Stromal cell of bone marrow (primary cell): ENCODE data around the gene RBM38.
"Not testable (repeated sequence)": the region's sequence is repeated elsewhere in the genome, so short reads cannot be mapped to it uniquely, and the experiment has no call there.

Experiments used
- DNase-seq: peaks from one replicate; pipeline ENCODE4 v3.0.0-alpha.2; 2012; ENCODE audit warnings: low read depth

Gene RBM38

DNA sequence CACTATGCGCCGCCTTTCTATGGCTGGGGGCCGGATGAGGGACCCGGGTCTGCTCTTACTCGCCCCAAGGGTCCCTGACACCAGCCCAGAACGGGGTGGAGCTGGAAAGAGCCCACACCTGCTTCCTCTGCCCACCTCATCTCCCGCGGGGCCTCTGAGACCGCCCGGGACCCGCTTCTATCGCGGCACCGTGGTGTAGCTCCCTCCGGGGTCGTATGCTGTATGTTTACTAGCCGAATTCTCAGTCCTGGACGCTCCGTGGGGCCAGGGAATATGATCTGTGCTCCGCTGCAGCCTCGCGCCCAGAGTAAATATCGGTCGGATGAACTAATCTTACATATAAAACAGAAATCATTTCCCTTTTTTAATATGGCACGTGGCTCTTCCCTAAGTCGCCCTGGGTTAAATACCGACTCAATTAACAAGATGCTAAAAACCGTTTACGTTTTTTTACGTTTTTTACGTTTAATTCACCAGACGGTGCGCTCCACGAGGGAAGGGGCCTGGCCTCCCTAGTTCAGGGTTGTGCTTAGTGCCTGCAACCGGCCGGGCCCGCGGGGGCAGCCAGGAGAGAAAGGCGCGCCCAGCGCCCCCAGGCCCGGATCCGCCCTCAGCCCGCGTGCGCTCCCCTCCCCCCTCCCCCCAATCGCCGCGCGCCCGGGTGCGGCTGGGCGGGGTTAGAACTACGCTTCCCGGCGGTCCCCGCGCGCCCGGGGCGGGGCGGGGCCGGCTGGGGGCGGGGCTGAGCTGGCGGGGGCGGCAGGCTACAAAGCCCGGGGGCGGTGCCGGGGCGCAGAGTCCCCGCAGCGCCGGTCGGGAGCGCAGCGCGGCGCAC, at the start of gene RBM38:
Gene RBM38, plus strand, starts transcription at position 793 of the 835 bp plus-strand sequence. CDS start 186 bp downstream, outside the sequence.
- peak; percentile 26 for DNase-seq

DNA sequence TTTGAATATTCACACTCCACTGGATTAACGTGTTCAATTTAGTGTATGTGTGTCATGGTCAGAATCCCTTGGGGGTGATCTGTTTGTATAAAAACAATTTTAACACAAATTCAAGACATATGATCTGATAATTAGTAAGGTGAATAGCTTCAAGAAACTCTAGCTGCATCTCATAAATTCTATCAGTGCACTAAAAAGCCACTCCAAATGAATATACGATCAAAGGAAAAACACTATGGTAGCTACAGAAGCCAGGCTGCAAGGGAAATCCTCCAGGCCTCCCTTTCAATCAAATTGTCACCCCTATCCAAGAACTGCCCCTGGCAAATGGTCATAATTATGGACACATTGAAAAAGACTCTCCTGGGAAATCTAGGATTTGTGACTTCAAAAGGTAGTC, 49.5 kb upstream of the RBM38 start:
- DNase-seq, result no peak

DNA sequence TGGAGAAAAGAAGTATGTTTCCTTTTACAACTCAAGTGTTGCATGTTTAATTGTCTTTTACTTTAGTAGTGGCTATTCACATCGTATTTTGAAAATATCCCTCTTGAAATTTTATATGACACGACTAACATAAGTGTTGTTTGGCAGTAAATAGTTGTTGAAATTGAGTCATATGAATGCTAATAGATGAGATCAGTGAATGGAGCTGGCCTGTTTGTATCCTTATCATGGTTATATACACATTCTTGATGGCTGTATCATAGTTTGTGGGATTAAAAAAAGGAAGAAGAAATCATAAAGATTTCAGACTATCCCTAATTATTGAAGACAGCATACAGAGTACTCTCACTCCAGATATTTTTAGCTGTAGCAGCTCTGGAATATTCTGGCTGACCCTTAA, 48.4 kb upstream of the RBM38 start:
- no peak for DNase-seq

DNA sequence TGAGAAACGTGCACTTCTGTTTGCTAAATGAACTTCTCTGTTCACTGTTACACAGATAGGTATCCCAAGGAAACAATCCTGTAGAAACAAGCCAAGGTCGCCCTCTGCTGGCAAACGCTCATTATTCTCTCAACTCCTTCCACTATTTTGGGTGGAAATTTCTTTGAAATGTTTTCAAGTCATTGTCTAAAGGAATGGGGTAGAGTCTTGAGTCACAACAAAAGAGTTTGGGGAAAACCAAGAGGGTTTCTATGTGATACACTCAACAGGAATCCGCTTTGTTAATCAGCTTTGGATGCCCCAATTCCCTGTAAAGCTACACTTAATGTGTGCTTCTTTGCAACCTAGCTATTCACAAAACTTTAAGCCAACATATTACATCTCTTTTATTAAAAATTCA, 44.7 kb upstream of the RBM38 start:
- peak; percentile 73 for DNase-seq

DNA sequence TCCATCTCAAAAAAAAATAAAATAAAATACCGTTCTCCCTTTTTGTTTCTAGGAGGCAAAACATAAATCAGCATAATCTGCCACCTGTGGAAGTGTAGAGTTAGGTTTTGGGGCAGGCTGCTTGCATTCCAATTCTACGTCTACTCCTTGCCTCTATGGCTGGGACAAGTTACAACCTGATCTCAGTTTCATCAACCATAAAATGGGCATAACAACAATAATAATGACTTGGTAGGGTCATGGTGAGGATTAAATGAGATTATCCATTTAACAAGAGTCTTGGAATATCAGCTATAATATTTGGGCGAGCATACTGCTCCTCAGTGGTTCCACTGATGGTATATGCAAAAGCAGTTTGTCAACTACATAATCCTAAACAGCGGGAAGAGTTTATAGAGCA, 43.8 kb upstream of the RBM38 start:
- DNase-seq, result no peak

DNA sequence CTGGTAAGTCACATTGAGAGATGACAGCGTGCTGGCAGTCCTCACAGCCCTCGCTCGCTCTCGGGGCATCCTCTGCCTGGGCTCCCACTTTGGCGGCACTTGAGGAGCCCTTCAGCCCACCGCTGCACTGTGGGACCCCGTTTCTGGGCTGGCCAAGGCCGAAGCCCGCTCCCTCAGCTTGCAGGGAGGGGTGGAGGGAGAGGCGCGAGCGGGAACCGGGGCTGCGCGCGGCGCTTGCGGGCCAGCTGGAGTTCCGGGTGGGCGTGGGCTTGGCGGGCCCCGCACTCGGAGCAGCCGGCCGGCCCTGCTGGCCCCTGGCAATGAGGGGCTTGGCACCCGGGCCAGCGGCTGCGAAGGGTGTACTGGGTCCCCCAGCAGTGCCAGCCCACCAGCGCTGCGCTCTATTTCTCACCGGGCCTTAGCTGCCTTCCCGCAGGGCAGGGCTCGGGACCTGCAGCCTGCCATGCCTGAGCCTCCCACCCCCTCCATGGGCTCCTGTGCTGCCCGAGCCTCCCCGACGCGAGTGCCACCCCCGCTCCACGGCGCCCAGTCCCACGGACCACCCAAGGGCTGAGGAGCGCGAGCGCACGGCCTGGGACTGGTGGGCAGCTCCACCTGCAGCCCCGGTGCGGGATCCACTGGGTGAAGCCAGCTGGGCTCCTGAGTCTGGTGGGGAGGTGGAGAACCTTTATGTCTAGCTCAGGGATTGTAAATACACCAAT, 42.8 kb upstream of the RBM38 start:
- DNase-seq, result not testable (repeated sequence)

DNA sequence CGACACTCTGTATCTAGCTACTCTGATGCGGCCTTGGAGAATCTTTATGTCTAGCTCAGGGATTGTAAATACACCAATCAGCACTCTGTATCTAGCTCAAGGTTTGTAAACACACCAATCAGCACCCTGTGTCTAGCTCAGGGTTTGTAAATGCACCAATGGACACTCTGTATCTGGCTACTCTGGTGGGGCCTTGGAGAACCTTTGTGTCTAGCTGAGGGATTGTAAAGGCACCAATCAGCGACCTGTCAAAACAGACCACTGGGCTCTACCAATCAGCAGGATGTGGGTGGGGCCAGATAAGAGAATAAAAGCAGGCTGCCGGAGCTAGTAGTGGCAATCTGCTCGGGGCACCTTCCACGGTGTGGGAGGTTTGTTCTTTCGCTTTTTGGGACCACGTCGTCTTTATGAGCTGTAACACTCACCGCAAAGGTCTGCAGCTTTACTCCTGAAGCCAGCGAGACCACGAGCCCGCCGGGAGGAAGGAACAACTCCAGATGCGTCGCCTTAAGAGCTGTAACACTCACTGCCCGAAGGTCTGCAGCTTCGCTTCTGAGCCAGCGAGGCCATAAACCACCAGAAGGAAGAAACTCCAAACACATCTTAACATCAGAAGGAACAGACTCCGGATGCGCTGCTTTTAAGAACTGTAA, 42.1 kb upstream of the RBM38 start:
- DNase-seq, result not testable (repeated sequence)

DNA sequence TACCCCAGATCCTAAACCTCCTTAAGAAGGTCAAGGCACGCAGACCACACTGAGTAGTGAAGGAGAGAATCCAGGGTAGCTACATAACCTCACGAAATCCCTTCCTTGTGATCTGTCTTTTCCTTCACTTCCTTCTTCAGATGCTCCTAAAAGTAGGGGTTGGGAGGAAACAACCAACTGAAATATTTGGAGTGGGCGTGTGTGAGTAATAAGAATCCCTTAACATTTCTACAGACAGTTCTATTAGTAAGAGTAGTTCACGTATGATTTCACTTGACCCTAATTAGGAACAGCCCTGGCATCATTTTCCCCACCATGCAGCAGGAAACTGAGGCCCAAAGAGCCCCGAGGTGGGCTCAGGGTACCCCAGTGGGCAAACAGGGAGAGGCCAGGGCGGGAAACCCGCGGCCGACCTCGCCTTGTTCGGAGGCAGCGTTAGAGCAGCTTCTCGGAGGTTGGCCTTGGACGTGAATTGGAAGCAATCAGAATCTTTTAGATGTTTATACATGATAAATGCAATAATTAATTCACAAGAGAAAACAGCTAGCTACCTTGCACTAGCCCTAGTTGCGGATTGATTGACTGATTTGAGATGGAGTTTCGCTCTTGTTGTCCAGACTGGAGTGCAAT, 41.0 kb upstream of the RBM38 start:
- DNase-seq, result peak; percentile 9

DNA sequence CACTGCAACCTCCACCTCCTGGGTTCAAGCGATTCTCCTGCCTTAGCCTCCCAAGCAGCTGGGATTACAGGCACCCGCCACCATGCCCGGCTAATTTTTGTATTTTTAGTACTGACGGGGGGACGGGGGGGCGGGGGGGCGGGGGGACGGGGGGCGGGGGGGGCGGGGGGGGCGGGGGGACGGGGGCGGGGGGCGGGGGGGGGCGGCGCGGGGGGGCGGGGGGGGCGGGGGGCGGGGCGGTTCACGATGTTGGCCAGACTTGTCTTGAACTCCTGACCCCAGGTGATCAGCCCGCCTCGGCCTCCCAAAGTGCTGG, 40.5 kb upstream of the RBM38 start:
- not testable (repeated sequence) for DNase-seq

DNA sequence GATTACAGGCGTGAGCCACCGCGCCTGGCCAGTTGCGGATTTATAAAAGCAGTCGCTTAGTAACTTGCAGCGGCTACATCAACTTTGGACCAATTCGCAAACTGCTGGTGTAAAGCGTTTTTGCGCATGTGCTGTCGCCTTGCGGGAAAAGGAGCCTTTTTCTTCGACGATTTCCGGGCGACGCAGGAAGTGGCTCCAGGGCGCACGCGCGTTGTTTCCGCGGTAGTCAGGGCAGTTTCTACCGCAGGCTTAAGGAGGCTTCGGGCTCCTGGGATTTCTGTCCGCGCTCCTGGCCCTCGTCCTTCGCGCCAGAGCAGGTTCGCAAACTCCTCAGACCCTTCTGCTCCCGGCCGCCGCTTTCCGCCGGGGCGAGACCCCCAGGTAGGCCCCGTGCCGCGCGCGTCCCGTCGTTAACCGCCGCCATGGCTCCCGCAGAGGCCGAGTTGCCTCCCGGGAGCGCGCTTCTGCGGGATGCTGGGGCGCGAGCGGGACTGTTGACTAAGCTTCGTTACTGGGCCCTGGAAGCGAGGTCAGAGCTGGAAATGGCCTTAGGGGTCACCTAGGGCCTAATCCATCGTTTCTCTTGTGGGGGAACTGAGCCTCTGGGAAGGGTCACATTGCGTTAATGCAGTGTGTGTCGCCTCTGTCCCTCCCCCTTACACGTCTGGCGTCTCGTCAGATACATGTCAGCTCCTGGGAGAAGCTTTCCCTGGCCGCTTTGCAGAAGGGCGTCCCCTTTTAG, 40.0 kb upstream of the RBM38 start, which contains the start of gene RAE1:
Gene RAE1, plus strand, starts transcription at position 214 of the 742 bp plus-strand sequence. CDS start 2,784 bp downstream, outside the sequence.
- peak; percentile 88 for DNase-seq

DNA sequence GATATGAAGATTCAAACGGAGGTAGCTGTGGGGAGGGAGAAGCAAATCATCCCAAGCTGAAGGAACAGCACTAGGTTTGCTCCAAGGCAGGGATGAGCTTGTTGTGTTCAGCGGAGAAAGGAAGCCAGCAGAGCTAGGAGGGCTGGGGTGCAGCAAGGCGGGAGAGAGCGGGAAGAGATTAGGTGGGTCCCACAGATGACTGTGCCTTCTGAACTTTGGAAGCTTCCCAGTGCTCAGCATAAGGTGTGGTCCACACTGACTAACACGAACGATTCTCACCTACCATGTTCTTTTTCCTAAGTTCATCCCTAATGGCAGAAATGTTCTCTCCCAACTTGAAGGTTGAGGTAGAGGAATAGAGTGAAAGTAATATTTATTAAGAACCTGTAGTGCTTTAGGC, 38.9 kb upstream of the RBM38 start:
- DNase-seq, result no peak

DNA sequence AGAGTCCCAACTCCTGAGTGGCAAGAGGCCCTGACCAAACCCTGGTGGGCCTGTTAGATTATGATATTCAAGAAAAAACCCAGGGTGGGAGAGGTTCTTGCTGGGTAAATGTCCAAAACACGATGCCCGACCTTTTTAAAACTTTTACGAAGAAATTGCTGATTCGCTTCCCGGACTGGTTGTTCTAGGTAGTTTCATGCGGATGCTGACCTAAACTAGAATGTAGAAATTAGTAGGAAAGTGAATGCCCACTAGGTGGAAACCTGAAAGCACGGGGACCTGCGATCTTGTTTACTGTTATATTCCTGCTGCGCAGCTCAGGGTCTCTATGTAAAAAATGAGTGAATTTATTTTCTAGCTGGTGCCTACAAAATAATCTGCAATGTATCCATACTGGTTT, 37.8 kb upstream of the RBM38 start:
- DNase-seq, result no peak

DNA sequence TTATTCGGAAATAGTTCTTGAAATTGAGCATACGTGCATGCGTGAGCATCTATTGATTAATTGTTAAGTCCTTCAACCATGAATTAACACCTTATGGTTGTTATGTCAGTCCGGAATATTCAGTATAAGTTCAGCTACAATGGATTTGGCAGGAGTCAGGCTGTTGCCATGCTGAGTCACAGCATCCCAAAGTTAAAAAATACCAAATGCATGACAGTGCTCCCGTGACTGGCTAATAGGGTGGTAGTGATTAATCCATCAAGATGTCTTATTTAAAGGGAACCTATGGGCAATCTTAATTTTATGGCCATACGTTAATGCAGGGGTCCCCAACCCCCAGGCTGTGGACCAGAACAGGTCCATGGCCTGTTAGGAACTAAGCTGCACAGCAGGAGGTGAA, 29.7 kb upstream of the RBM38 start:
- peak; percentile 72 for DNase-seq

DNA sequence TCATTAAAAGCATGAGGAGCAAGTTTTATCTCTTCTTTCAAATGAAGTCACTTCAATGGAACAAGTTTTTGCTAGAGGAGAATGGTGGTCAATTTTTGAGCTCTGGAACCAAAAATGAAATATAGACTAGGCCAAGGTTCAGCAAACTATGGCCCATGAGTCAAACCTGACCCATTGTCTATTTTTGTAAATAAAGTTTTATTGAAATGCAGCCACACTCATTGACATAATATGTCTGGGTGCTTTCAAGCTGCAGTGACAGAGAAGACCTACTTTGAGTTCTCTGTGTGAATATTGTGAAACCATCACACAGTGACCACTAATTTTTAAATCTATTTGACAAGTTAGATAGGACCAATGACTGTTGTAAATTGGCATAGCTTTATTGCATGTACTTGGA, 26.7 kb upstream of the RBM38 start:
- no peak for DNase-seq

DNA sequence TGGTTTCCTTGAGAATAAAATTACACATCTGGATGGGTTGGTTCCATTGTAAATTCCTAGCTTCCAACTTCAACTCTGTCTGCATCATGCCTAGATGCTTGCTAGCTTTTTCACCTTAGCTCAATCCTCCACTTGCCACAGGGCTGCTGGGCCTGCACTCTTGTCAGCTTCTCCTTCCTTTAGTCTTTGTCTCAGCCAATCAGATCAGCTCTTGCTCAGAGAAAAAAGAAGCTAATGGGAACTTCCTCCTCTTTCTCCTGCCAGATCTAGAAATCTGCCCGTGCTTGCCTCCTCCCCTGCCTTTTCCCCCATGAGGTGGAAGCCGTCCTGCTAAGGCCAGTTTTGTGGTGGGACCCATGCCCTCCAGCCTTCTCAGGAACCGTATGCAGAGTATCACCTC, 21.6 kb upstream of the RBM38 start:
- DNase-seq, result no peak

DNA sequence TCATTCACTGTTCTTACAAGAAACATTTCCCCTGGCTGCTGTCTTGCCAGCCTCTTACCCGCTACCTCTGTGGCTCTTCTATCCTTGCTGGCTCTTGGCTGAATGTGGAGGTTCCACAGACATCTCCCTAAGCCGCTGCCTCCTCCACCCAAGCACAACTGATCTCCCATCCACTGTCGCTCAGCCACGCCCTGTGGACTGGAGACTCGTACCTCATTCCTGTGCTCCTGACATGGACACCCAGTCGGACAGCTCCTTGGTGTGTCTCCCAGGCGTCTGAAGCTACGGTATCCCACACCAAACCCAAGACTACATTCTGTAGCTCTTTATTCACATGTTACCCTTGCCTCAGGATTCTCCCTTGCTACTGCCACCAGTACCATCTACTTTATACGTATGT, 20.9 kb upstream of the RBM38 start:
- DNase-seq, result no peak

DNA sequence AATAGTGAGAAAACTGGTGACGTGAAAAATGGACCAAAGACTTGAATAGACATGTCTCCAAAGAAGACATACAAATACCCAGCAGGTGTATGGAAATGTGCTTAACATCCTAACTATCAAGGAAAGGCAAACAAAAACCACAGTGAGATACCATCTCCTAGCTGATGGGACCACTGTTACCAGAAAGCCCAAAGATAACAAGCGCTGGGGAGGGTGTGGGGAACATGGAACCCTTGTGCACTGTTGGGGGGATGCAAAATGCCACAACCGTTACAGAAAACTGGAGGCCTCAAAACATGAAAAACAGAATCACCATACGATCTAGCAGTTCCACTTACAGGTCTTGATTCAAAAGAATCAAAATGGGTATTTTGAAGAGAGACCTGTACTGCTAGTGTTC, 19.8 kb upstream of the RBM38 start:
- no peak for DNase-seq

DNA sequence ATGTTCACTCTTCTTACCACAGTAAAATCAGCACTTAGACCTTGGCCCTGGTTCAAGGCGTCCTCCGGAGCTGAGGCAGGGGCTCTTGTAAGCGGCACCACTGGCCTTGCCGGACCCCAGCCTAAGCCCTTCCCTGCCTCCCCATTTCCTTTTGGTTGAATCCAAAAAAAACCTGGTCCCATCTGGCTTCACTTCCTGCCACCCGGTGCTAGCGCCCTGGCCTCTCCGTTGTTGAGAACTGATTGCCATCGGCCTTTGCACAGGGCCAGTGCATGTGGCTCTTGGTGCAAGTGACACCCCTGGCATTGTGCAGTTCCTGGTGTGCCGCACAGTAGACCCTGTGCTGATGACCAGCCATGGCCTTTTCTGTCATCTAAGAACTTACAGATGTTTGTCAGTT, 19.0 kb upstream of the RBM38 start:
- DNase-seq, result no peak

DNA sequence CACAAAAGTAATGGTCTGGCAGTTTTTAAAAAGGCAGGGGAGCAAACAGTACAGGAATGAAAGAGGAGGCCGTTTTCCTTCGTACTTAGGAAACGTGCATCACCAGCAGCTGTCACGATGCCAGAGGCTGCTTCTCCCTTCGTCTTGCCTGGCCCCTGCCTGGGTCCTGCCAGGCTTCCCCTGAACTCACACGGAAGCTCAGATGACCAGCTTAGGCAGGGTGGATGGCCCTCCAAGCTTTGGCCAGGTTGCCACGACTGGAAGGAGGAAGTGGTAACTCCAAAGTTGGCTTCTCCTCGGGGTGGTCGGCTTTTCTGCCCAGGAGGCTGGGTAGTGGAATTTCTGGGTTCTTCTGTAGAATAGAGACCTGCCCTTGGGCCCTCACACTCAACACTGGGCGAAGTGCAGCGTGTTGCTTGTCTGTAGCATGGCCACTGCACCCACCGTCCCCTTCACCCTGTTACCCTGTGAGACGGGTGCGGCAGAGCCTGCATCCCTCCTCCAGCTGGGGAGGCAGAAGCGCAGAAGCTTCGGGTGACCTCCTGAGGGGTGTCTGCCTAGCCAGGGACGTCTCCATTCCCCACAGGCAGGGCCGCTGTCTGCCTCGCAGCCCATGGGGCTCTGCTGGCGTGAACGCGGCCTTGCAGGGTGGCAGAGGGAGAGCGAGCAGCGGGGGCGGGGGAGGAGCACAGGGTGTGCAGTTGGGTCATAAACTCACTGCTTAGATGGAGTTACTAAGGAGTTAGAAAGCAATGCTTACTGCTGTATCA, 18.4 kb upstream of the RBM38 start:
- no peak for DNase-seq

DNA sequence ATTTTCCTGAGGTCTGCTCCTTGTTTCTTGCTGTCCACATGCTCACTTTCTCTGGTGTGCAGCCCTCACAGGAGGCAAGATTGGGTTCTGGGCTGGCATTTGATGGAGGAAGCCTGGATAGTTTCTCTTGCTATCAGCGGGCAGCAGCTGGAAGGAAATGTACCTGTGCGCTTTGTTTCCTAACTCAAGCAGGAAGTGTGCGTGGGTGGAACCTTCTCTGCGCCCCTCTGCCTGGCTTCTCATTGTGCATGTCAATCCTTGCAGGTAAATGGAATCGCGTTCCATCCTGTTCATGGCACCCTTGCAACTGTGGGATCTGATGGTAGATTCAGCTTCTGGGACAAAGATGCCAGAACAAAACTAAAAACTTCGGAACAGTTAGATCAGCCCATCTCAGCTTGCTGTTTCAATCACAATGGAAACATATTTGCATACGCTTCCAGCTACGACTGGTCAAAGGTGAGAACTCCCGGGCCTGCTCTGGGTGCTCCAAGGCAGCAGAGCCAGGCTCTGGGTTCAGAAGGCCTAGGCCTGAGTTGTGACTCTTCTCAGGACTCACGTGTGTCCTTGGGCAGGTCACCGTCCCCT, 16.8 kb upstream of the RBM38 start:
- DNase-seq, result no peak
